Activated T-cell treated with anti-CD3 and anti-CD28 coated beads, Interleukin-2, amount 50 U/mL, for 1 hour (primary cell): ENCODE measurements around the gene STEEP1.

ENCODE experiments used
- DNase-seq: peaks from one replicate; pipeline ENCODE4 v3.0.0-alpha.2; 2020

The STEEP1 gene

DNA sequence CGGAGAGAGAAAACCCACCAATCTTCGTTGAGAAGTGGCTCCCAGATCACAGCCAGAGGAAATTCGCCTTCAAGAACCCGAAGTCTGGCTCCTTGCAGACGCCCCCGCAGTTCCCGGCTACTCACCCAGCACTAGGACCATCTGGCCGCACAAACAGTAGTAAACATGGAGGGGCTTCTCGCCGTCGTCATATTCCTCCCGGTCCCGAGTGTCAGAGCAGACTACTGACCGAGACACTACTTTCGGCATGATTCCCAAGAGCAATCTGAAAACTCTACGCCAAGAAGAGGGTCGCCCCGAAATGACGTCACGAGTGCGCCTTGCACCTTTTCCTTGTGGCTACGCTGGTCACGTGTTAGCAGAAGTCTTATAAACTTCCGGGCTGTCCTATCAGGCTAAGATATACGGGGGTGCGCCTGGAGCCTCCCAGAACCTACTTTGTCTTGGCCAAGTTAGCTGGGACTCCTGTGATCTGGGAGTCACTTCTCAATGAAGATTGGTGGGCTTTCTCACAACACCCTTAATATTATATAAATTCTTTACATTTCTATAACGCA is at the start of gene STEEP1:
Gene STEEP1, minus strand, starts transcription at position 303 of the 557 bp plus-strand sequence. Its CDS starts 54 bp downstream, at position 249.
- peak; percentile 81 for DNase-seq

DNA sequence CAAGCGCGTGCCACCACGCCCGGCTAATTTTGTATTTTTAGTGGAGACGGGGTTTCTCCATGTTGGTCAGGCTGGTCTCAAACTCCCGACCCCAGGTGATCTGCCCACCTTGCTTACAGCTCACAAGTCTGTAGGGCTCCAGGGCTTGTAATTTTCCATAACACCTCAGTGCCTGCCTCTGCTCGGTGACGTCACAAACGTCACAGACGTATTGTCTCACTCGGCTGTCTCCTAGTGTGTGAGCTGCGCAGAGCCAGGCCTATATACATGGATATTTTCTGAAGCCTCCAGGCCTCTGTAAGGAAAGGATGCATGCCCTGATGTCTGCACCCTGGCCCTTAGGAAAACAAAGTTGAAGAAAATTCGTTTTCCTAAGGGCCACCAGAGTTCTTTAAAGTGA is 49.6 kb upstream of the STEEP1 start:
- no peak for DNase-seq

DNA sequence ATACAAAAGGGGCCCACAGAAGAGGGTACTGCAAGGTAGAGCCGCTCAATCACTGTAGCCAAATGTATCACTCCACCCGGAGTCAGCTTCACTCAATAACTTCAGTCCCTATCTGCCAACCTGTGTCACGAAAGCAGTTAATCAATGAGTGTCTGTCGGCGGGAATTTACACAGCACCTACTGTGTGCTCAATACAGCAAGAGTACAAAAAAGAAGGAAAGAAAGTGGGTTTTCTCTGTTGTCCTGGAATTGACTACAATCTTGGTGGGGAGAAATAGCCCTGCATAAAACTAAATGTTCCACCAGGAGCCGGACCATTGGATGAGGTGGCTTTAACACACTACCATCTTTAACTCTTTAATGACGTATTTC is 41.8 kb upstream of the STEEP1 start:
- no peak for DNase-seq

DNA sequence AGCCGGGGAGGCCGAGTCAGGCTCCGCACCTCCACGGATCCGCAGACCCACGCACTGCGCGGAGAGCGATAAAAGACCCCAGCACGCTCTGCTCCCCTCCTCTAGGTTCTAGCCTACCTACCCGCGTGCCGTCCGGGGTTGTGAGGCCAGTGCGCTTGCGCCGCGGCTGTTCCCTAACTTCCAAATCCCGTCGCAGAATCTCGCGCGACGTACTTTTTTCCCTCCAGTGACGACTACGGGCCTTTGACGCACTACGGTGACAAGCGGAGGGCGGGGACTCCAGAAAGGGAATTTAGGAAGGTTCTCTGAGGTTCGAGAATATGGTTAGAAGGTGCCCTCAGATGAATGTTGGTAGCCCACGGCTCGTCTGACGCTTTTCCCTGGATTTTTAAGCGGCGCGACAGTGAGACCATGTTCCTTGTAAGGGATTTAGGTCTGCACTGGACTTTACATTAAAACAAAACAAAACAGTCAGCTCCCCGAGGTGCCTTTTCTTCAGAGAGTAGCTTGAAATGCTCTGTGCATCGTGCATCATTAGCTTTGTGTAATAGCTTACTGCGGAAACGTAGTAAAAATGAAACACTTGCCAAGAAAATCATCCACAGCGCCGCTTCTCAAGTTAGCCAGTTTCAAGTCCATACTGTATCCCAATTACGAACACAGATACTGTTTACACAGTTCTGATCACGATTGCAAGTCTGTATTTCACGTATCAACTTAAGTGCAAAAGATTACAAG is 41.2 kb upstream of the STEEP1 start, which contains the start of gene NKRF:
Gene NKRF, minus strand, starts transcription at position 145 of the 738 bp plus-strand sequence.
- peak; percentile 87 for DNase-seq

DNA sequence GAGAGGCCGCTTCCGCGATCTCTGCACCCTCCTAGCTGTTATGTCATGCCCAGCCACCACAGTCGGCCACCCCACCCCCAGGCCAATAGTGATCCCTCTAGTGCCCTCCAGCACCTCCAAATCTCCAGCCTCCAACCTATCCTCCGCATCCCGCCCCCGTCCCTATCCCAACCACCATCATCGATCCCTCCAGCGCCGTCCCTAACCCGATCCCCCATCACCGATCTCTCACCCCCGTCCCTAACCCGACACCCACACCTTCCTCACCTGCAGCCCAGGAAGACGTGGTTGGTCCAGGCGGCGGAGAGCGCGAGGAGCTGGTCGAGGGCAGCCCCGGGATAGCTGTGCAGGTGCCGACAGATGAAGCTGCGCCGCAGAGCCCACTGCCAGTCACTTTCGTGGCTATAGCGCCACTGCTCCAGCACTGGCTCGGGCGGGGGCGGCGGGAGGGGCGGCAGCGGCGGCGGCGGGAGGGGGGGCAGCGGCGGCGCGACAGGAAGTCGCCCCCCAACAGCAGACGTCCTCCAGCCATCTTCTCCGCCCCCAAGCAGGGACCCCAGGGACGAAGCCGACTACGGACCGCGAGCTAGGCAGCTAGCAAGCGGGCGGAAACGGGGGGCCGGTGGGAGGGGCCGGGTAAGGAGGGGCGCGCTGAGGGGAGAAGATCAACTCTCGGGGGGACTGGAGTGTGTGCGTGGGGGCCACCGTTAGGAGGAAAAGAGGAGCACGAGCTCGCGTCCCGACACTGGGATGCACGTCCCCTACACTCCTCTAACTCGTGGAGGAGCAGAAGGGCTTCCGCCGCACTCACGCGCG is 40.5 kb upstream of the STEEP1 start:
- DNase-seq = no peak

DNA sequence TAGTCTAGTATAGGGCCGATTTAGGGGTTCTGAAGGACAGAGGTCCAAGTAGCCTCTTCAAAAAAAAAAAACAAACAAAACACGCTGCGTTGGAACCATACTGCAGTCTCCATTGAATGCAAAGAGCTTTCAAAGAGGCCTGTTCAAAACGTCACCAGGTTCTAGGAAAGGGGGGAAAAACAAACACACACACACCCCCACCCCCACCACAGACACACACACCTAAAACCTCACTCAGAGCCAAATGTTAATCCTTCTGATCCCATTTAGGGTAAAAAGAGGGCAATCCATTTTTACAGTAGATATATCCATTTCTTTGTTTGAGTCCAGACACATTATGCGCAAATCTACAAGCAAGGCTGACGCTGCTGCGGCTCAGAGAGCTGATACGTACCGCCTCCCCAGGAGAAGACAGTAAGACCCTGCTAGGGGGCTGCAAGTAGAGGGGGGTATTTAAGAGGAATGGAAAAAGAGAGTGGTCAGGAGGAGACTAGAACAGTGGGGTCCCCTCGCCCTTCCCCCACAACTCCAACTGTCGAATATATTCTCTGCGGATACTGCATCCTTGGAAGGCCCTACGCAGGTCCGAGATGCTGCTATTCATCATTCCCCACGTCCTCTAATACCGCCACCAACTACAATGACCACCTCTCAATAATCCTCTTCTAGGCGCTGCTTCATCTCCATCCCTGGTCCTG is 39.7 kb upstream of the STEEP1 start:
- DNase-seq = no peak

DNA sequence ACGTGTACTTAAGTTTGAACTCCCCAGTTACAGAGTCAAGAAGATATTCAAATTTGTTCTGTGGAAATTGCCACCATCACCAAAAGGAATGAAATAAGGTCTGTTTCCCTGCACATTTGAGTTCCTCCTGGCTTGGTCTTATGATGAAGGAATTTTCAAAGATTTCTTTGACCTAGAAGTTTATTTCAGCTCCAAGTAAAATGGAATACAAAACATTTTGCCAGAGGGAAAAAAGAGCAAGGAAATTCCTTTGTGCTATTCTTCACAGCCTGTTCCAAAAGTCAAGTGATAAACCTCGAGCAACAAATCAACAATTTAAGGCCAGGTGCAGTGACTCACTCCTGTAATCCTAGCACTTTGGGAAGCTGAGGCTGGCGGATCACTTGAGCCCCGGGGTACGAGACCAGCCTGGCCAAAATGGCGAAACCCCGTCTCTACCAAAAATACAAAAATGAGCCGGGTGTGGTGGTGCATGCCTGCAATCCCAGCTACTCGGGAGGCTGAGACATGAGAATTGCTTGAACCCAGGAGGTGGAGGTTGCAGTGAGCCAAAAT is 37.6 kb upstream of the STEEP1 start:
- no peak for DNase-seq

DNA sequence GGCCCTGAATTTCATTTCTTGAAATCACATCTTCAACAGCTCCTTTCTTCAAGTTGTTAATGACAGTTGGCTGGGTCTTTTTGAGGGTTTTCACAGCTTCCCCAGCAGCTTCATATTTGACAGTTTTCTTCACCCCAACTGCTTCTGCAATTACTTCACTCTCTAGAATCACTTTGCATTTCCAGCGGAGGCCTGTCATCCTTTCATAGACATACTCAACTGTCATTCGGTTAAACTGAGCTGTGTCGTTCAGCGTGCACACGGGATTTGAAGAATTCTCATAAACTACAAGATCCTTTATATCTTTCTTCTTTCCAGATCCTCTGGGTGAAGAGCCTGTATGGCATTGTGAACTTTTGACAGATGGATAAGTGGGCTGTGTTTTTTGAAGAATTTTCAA is 24.6 kb upstream of the STEEP1 start:
- no peak for DNase-seq

DNA sequence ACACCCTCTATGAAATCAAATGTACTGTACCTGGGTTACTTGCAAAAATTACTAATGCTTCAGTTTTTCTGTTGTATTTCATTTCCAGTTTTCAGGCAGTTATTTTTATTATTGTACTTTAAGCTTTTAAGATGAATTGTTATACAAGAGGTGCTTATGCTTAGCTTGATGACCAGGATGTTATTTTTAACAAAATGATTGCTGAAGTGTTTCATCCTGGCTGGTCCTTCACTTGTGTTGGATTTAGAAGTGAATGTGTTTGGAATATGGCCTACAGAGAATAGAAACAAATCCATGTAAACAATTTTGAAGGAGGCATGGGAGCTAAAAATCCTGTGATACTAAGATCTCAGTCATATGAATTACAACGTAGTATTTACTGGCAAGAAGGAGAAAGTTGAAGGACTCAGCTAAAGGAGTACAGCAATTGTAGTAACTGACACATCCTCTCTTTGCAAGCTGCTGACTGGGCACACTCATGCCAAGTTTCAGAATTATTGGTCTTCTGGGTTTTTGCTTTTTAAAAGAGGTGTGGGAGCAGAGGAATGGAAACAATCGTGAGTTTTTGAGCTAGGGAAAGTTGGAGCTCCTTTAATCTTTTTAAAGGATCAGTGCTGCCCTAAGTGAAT is 18.3 kb upstream of the STEEP1 start:
- DNase-seq = no peak

DNA sequence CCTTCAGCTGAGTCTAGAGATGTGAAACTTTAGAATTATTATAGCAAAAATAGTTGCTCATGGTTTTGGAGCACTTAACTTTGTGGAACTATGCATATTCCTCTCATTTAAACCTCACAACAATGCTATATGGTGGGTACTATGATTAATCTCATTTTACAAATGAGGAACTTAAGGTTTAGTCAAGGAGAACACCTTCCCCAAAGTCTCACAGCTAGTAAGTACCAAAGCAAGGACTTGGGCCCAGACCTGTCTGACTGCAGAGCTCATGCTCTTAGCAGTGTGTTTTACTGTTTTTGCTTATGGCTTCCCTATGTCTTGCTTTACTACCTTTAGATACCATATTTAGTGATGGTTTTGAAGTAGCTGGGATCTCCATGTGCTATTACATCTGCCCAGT is 14.2 kb upstream of the STEEP1 start:
- DNase-seq = no peak

DNA sequence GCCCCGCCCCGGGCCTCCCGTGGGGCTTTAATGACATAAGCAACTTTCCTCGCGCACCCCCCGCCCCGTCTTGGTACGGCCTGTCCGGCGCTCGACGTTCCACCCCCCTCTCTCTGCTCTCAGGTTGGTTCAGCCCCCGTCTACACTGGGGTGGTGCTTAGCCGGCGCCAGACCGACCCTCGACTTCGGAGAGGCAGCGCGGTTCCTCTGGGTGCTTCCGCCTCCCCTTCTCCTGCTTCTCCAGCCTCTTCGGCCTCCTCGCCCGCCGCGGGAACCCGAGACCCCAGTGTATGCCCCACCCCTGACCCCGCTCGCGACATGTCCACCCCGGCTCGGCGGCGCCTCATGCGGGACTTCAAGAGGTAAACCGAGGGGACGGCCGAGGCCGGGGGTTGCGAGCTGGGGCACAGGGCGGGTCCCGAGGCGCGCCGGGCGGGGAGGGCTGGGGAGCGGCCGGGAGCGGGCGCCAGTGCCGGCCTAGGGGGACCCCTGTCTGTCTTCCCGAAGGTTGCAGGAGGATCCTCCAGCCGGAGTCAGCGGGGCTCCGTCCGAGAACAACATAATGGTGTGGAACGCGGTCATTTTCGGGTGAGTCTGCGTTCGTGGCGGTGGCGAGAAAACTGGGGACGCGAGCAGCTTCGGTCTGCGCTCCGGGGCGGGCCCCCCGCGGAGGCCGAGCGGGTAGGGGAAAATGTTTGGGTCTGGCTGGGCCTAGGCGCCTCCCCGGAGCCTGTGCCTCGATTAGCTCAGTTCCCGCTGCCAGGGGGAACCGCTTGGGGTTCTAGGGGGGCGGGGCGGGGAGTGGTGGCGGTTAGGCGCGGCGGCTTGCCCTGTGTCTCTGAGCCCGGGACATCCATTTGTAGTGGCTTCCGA is 9.4 kb upstream of the STEEP1 start, which contains the start of gene UBE2A:
Gene UBE2A, plus strand, starts transcription at position 170 of the 873 bp plus-strand sequence. Its CDS starts 149 bp downstream, at position 319.
- peak; percentile 87 for DNase-seq

DNA sequence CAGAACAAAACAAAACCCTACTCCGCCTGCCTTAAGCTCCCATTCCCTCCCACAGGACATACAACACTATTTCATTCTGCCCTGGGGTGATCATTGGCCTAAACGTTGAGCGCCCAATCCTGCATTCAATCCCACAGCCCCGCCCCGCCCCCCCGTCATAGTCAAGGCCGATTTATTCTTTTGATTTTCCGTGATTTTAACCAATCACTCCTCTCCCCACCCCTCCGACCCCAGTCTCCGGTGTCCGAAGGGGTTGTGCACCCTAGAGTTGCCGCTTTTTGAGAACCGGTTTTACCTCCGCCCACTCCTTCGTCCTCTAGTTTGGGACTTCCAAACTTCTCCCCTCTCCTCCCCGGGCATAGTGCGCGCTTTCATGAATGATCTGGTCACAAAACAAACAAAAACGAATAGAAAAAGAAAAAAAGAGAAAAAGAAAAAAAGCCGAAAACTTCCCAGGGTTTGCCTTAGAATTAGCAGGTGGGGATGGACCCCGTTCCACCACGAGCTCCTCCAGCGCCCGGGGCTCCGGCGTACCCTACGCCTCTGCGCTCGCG is 8.7 kb upstream of the STEEP1 start:
- no peak for DNase-seq

DNA sequence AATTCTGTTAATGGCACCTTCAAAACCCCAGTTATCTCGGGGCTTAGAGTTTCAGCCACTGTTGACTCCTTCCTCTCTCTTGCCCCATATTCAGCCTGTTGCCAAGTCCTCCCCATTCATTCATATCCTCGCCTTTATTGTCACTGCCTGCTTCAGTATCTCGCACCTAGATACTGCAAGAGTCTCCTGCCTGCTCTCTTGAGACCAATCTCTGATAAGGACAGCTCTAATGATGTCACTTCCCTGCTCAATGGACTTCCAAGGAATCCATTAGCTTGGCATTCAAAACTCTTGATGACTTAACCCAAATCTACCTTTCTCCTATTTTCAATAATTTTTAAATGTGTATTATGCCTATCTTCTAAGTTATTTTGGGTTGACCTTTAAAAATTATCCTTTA is 8.0 kb upstream of the STEEP1 start:
- DNase-seq = no peak

DNA sequence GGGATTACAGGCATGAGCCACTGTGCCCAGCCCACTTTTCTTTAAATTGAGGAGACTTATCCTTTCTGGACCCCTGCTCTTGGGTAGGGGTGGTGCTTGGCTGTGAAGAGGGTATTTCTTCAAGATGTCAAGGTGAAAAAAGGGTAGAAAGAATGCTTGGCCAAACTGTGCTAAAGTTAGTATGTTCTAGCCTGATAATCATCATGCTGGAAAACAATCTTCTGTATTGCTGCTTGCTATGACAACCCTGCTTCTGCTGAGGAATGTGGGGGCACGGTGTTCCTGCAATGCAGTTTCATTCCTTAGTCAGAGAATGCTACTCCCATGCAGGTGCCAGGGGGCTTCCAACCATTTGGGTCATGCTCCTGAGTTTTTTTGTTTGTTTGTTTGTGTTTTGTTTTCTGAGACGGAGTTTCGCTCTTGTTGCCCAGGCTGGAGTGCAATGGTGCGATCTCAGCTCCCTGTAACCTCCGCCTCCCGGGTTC is 5.2 kb upstream of the STEEP1 start:
- DNase-seq = no peak

DNA sequence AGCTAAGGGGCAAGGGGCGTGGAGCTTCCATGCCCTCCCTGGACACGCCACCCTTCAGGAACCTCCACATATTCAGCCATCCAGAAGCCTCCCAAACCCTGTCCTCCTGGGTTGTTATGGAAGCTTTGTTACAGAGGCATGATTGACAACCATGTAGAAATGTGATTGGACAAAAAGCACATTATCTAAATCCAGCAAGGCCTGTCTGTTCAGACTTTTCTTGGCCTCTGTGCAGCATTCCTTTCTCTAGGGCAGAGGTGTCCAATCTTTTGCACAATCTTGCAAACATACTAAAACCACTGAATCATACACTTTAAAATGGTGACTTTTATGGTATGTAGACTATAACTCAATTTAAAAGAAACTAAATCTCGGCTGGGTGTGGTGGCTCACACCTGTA is 12.7 kb downstream of the STEEP1 start:
- DNase-seq = no peak

DNA sequence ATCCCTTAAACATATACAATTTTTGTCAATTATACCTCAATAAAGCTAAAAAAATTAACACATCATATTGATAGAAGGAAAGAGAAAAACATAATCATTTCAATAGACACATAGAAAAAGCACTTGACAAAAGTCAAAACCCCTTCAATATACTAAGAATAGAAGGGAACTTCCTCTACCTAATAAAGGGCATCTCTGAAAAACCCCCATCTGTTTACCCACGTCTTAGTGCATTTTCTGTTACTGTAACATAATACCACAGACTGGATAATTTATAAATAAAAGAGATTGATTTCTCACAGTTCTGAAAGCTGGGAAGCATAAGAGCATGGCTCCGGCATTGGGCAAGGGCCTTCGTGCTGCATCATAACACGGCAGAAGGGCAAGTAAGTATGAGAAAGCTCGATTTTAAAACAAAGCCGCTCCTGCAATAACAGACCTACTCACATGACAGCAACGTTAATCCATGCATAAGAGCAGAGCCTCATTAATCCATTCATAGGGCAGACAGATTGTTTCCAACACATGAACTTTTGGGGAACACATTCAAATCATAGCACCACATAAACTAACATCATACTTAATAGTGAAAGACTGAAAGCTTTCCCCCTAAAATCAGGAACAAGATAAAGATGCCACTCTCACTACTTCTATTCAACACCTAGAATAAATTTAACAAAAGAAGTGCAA is 15.7 kb downstream of the STEEP1 start:
- DNase-seq = no peak

DNA sequence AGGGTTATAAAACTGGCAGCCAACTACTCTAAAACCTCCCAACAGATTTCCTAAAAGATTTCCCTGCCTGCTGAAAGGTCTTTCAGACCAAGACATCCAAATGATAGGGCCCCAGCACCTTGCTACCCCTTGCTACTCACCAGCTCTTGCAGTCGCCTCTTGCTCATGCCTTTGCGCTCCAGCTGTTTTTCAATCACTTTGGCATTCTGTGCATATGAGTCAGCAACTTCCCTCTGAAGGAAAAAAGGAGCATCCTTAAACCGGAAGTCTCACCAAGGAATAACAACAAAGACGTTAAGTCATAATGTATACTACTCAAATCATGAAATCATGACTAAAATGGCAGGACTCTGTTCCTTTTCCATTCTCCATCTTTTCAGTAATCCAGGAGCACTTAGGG is 24.0 kb downstream of the STEEP1 start:
- no peak for DNase-seq

DNA sequence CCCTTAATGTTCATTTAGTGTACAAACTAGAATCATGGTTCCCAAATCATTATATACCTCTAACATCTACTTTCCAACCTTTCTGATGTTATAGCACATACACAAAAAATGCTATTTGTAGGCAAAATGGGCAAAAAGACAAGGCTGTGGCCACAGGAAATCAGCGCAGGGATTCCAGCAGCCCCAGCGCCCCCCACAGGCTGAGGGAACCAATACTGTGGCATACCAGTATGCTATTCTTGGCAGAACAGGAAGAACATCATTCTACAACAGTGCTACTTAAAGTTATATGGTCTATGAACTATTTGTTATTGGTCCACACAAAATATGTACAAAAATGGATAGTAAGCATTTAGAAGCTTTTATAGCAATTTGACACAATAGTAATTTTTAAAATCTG is 25.3 kb downstream of the STEEP1 start:
- no peak for DNase-seq

DNA sequence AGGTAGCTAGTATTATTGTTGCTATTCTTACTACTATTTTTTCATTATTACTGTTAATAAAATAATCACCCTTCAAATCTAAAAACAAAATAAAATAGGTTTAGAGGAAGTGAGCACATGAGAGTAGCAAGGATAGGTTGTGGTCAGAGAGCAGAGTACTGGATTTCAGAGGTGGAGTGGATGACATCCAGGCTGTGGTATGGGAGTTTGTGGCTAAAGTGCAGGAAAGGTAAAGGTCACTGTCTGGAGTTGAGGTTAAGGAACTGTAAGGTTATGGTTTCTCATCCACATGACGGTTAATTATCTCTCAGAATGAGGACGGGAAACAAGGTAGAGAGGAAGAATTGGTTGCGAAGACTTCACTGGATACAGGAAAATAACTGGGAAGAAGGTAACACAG is 27.7 kb downstream of the STEEP1 start:
- DNase-seq = no peak
